ENCODE results near the gene SLC41A3.

The SLC41A3 gene

DNA sequence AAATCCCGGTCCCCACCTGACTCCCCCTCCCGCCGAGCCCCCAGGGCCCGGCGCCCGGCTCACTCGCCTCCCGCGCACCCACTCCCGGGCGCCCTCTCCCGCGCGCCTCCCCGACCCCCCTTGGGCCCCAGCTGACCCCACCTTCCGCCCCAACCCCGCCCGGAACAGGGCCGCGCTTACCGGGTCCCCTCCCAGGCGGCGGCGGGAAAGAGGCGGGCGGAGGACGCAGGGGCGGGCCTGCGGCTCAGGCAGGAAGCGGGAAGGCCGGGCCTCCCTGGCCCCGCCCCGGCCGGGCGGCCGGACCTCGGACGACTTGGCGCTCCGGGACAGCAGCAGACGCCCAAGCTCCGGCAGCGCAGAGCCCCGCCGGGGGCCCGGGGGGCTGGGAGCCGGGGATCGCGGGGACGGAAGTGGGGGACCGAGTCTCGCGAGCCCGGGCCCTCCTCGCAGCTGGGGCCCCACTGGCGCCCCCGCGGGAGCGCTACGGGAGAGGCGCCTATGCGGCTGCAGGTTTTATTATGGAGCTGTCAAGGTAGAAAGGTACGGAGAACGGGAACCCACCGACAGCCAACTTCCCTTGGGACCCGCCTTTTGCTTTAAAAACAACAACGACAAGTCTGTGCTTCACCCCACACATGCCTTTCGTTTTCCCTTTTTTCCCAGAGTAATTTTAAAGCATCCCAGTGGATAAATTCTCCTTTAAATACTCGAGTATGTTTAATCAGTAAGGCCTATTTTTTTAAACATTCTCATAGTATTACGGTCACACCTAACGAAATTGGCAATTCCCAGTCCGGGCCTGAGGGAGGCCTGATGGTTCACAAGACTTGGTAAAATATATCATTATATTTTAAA, at the start of gene SLC41A3:
Gene SLC41A3 (minus strand): TSS at position 212 of the 855 bp plus-strand sequence. CDS start 15,905 bp downstream, outside the sequence.
- Mint-ChIP-seq H3K4me1 (ENCODE audit: low read depth) (peaks cover 24% of the 10 kb centered on the region), H3K36me3 (ENCODE audit: low read depth) (peaks cover 14% of the 10 kb centered on the region), H3K27me3 (no peaks in the 10 kb centered on the region), H3K4me3 (peak within 1 kb of the TSS; percentile 83), H3K27ac (peak within 1 kb of the TSS; percentile 92), H3K9me3 (peaks cover 2% of the 10 kb centered on the region)
- peak; percentile 95 for DNase-seq

GRCh38 chr3:126133606-126134005, 49.7 kb upstream of the SLC41A3 start:
- Mint-ChIP-seq H3K9me3 (no peaks in the 10 kb centered on the region), H3K27me3 (peaks cover 35% of the 10 kb centered on the region)

GRCh38 chr3:126132751-126133511, 49.0 kb upstream of the SLC41A3 start:
- H3K4me3 Mint-ChIP-seq: no peak overlapping the region
- H3K4me1 Mint-ChIP-seq (ENCODE audit: low read depth): no peaks in the 10 kb centered on the region
- peaks cover 31% of the 10 kb centered on the region for H3K27me3 Mint-ChIP-seq
- H3K27ac Mint-ChIP-seq: no peak overlapping the region
- peak; percentile 15 for DNase-seq
- no peaks in the 10 kb centered on the region for H3K9me3 Mint-ChIP-seq
- no peaks in the 10 kb centered on the region for H3K36me3 Mint-ChIP-seq (ENCODE audit: low read depth)

More at GRCh38 chr3:126133606-126134005, 49.7 kb upstream of the SLC41A3 start:
- DNase-seq: no peak
- Mint-ChIP-seq H3K4me1 (ENCODE audit: low read depth) (no peaks in the 10 kb centered on the region), H3K4me3 (no peak overlapping the region), H3K27ac (no peak overlapping the region), H3K36me3 (ENCODE audit: low read depth) (no peaks in the 10 kb centered on the region)

GRCh38 chr3:126131881-126132750, 48.2 kb upstream of the SLC41A3 start:
- DNase-seq: peak; percentile 22

DNA sequence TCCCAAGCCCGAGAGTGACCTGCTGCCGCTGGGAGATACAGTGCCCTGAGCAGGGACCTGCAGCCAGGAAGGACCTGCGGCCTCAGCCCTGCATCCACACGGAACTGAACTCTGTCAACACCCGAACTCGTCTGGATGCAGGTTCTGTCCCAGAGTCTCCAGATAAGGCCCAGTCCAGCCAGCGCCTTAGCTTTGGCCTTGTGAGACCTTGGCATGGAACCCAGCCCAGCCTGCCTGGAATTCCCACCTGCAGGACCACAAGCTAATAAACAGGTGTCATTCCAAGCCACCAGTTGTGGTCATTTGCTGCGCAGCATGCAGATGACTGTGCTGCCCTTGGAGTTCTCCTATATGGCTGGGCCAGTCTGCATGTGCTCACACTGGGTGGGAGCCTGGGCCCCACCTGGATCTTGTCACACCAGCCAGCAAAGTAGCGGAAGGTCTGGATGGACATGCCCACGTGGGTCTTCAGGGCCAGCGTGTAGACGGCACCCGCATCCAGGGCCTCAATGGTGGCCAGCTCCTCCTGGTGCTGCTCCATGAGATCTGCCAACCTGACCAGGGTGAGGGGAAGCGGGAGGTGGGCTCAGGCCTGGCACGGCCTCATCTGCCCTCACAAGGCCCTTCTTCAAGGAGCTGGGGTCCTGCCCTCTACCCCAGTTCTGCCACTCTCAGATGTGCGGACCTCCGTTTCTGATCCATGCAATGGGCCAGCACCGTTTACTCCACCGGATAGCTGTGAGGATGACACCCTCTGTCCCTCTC, 47.2 kb upstream of the SLC41A3 start:
- Mint-ChIP-seq H3K9me3 (no peaks in the 10 kb centered on the region), H3K4me1 (ENCODE audit: low read depth) (no peaks in the 10 kb centered on the region), H3K27me3 (peaks cover 19% of the 10 kb centered on the region), H3K27ac (no peak overlapping the region), H3K4me3 (no peak overlapping the region), H3K36me3 (ENCODE audit: low read depth) (no peaks in the 10 kb centered on the region)
- DNase-seq: peak; percentile 14

More at GRCh38 chr3:126131881-126132750, 48.2 kb upstream of the SLC41A3 start:
- Mint-ChIP-seq H3K9me3 (no peaks in the 10 kb centered on the region), H3K27ac (no peak overlapping the region), H3K4me3 (no peak overlapping the region), H3K36me3 (ENCODE audit: low read depth) (no peaks in the 10 kb centered on the region), H3K27me3 (peaks cover 25% of the 10 kb centered on the region), H3K4me1 (ENCODE audit: low read depth) (no peaks in the 10 kb centered on the region)

GRCh38 chr3:126130081-126130855, 46.3 kb upstream of the SLC41A3 start:
- no peaks in the 10 kb centered on the region for H3K9me3 Mint-ChIP-seq
- peaks cover 12% of the 10 kb centered on the region for H3K27me3 Mint-ChIP-seq
- no peaks in the 10 kb centered on the region for H3K36me3 Mint-ChIP-seq (ENCODE audit: low read depth)
- H3K27ac Mint-ChIP-seq: no peak overlapping the region
- no peaks in the 10 kb centered on the region for H3K4me1 Mint-ChIP-seq (ENCODE audit: low read depth)
- peak; percentile 9 for DNase-seq
- no peak overlapping the region for H3K4me3 Mint-ChIP-seq

GRCh38 chr3:126129398-126129891, 45.5 kb upstream of the SLC41A3 start:
- no peak overlapping the region for H3K27ac Mint-ChIP-seq
- peak; percentile 24 for DNase-seq

DNA sequence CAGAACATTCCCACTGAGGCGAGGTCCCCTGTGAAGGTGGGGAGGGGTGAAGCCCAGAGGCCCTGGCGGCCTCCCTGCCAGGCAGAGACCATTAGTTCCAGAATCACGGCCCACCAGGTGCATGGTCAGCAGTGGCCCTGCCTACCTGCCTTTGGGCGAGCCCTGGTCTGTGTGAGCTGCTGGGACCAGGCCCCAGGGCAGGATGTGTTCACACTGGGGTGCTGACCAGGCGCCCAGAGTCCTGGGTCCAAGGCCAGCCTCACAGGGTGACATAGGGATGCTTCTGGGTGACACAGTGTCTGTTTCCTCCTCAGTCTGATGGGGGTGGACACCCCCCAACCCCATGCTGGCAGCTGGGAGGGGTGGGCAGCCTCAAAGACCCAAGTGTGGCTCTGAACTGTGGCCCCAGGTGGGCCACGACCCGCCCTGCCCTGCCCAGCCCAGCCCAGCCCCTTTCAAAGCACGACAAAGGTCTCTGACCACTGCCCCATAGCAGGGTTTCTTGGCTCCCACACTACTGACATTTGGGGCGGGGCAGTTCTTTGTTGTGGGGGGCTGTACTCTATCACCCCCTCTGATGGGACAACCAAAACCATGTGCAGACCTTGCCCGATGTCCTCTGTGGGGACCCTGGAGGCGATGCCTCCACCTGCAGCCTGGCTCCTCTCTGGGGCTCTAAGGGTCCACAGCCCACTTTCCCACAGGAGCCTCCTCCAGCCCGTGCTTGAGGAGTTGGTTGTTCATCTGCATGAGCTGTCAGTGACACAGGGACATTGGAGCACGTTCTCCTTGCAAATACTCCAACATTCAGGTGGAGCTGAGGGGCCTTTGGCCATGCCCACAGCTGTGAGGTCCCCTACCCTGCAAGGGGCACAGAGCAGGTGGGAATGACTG, 44.8 kb upstream of the SLC41A3 start:
- DNase-seq: peak; percentile 11
- H3K4me3 Mint-ChIP-seq: no peak overlapping the region
- H3K27ac Mint-ChIP-seq: no peak overlapping the region
- H3K9me3 Mint-ChIP-seq: no peaks in the 10 kb centered on the region
- peaks cover 4% of the 10 kb centered on the region for H3K27me3 Mint-ChIP-seq
- no peaks in the 10 kb centered on the region for H3K36me3 Mint-ChIP-seq (ENCODE audit: low read depth)
- H3K4me1 Mint-ChIP-seq (ENCODE audit: low read depth): no peaks in the 10 kb centered on the region

More at GRCh38 chr3:126129398-126129891, 45.5 kb upstream of the SLC41A3 start:
- no peaks in the 10 kb centered on the region for H3K4me1 Mint-ChIP-seq (ENCODE audit: low read depth)
- peaks cover 10% of the 10 kb centered on the region for H3K27me3 Mint-ChIP-seq
- H3K36me3 Mint-ChIP-seq (ENCODE audit: low read depth): no peaks in the 10 kb centered on the region
- H3K4me3 Mint-ChIP-seq: no peak overlapping the region
- no peaks in the 10 kb centered on the region for H3K9me3 Mint-ChIP-seq

GRCh38 chr3:126127904-126128303, 44.0 kb upstream of the SLC41A3 start:
- DNase-seq: peak; percentile 13
- no peaks in the 10 kb centered on the region for H3K4me1 Mint-ChIP-seq (ENCODE audit: low read depth)
- no peaks in the 10 kb centered on the region for H3K36me3 Mint-ChIP-seq (ENCODE audit: low read depth)
- no peak overlapping the region for H3K27ac Mint-ChIP-seq
- no peak overlapping the region for H3K4me3 Mint-ChIP-seq
- no peaks in the 10 kb centered on the region for H3K9me3 Mint-ChIP-seq
- no peaks in the 10 kb centered on the region for H3K27me3 Mint-ChIP-seq

DNA sequence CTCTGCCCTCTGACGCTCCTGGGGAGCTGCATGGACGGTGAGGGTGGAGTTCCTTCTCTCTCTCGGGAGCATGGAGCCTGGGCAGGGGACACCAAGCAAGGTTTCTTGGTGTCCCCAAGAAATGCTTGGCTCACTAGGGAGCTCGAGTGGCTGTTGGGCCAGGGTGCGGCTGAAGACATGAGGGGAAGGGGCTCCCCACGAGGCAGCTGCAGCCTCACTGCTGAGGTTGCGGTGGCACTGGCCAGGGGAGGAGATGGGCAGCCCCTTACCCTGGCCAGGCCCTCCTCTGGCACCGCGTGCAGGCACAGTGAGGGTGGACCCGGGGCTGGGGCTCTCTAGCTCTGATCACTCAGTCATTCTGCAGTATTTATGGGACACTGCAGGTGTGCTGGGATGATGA, 43.5 kb upstream of the SLC41A3 start:
- Mint-ChIP-seq H3K9me3 (no peaks in the 10 kb centered on the region), H3K4me1 (ENCODE audit: low read depth) (no peaks in the 10 kb centered on the region), H3K27me3 (no peaks in the 10 kb centered on the region), H3K27ac (no peak overlapping the region), H3K36me3 (ENCODE audit: low read depth) (no peaks in the 10 kb centered on the region), H3K4me3 (no peak overlapping the region)
- peak; percentile 5 for DNase-seq

DNA sequence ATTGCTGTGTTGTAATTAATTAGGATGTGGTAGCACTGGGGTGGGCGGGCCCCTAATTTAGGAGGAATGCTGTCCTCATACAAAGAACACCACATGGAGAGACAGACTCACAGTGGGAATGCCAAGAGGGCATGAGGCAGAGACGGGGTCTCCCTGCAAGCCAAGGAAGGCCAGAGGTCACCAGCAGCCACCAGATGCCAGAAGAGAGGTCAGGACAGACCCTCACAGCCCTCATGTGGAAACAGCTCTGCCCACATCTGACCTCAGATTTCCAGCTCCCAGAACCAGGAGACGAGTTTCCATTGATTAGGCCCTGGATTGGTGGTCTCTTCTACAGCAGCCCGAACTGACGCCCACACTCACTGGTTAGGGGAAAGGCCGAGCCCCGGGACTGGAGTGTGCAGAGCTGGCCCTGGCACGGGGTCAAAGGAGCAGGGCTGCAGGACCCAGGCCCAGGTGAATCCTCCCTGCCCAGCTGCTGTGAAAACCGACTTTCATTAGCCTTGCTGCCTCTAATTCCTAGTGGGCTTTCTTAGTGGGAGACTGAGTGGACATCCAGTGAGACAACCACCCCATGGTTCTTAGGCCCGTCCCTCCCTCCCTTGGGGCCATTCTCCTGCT, 43.0 kb upstream of the SLC41A3 start:
- no peaks in the 10 kb centered on the region for H3K27me3 Mint-ChIP-seq
- no peaks in the 10 kb centered on the region for H3K36me3 Mint-ChIP-seq (ENCODE audit: low read depth)
- no peak overlapping the region for H3K27ac Mint-ChIP-seq
- peak; percentile 5 for DNase-seq
- no peak overlapping the region for H3K4me3 Mint-ChIP-seq
- H3K4me1 Mint-ChIP-seq (ENCODE audit: low read depth): no peaks in the 10 kb centered on the region
- H3K9me3 Mint-ChIP-seq: no peaks in the 10 kb centered on the region

- no peaks in the 10 kb centered on the region for H3K4me1 Mint-ChIP-seq (ENCODE audit: low read depth)
- peak; percentile 20 for DNase-seq
- H3K27ac Mint-ChIP-seq: no peak overlapping the region
- no peaks in the 10 kb centered on the region for H3K9me3 Mint-ChIP-seq
- no peaks in the 10 kb centered on the region for H3K27me3 Mint-ChIP-seq
- no peak overlapping the region for H3K4me3 Mint-ChIP-seq
- no peaks in the 10 kb centered on the region for H3K36me3 Mint-ChIP-seq (ENCODE audit: low read depth)
These were observed 42.4 kb upstream of the SLC41A3 start for GRCh38 chr3:126126286-126126685.
